Measurements from ENCODE around the gene LPCAT1. TPM values are rescaled to one million over a fixed set of nuclear protein-coding genes. Genes with fewer than 3 reads are reported as not detected.

The LPCAT1 gene
- total RNA-seq, 1 experiment from 2014 or later: 59.8 TPM

GRCh38 chr5:1443991-1444360 lies 79.8 kb downstream of the LPCAT1 start:
- Histone ChIP-seq H3K27me3 (ENCODE audit: control insufficient read depth, insufficient read depth, low read length) (peaks cover 8% of the 10 kb centered on the region), H3K36me3 (ENCODE audit: control insufficient read depth, insufficient read depth, low read length) (no peaks in the 10 kb centered on the region), H3K27ac (ENCODE audit: low read length) (no peak overlapping the region), H3K9me3 (ENCODE audit: control insufficient read depth, insufficient read depth, low read depth, low read length) (no peaks in the 10 kb centered on the region), H3K4me1 (ENCODE audit: control insufficient read depth, insufficient read depth, low read length) (no peaks in the 10 kb centered on the region), H3K4me3 (ENCODE audit: low read depth in 2 of 2, low read length in 2 of 2) (no peak overlapping the region)
- CTCF ChIA-PET: no interaction called here
- no TSS peak for BruUV-seq (replicated peaks)
- TF ChIP-seq POLR2AphosphoS5 (IDR thresholded peaks at IDR 0.05; ENCODE audit: low read depth, low read length) (no peak), CTCF (IDR thresholded peaks at IDR 0.05) (no peak), TCF7L2 (IDR thresholded peaks at IDR 0.05; ENCODE audit: low read depth, low read length) (no peak), REST (IDR thresholded peaks at IDR 0.05; ENCODE audit: insufficient read depth in 1 of 2, low read depth in 2 of 2, low read length in 1 of 2) (no peak), SIN3A (IDR thresholded peaks at IDR 0.05; ENCODE audit: borderline replicate concordance, insufficient read depth, low read depth, low read length) (no peak)
- DNase-seq (ENCODE audit: low read depth, low spot score): no peak
- POLR2A ChIA-PET: no interaction called here
- intact Hi-C loops (cut with micrococcal nuclease; ENCODE audit: unreplicated experiment): no loop called here
- ATAC-seq: no peak
- in situ Hi-C loops (cut with HindIII; ENCODE audit: low pct_unique_long_range_greater_than_20kb, low sequenced_read_pairs): no loop called here

GRCh38 chr5:1443171-1443570 lies 80.6 kb downstream of the LPCAT1 start:
- ATAC-seq: no peak
- in situ Hi-C loops (cut with HindIII; ENCODE audit: low pct_unique_long_range_greater_than_20kb, low sequenced_read_pairs) (no loop called here), intact Hi-C loops (cut with micrococcal nuclease; ENCODE audit: unreplicated experiment) (no loop called here)
- Histone ChIP-seq H3K27me3 (ENCODE audit: control insufficient read depth, insufficient read depth, low read length) (peaks cover 8% of the 10 kb centered on the region), H3K4me1 (ENCODE audit: control insufficient read depth, insufficient read depth, low read length) (no peaks in the 10 kb centered on the region), H3K9me3 (ENCODE audit: control insufficient read depth, insufficient read depth, low read depth, low read length) (no peaks in the 10 kb centered on the region), H3K4me3 (ENCODE audit: low read depth in 2 of 2, low read length in 2 of 2) (no peak overlapping the region), H3K27ac (ENCODE audit: low read length) (no peak overlapping the region), H3K36me3 (ENCODE audit: control insufficient read depth, insufficient read depth, low read length) (no peaks in the 10 kb centered on the region)
- ChIA-PET CTCF (no interaction called here), POLR2A (no interaction called here)
- no peak for DNase-seq (ENCODE audit: low read depth, low spot score)
- TF ChIP-seq TCF7L2 (IDR thresholded peaks at IDR 0.05; ENCODE audit: low read depth, low read length): no peak
- BruUV-seq (replicated peaks): no TSS peak

GRCh38 chr5:1442222-1443145 lies 81.3 kb downstream of the LPCAT1 start:
- ChIA-PET CTCF (no interaction called here), POLR2A (no interaction called here)
- Histone ChIP-seq H3K27me3 (ENCODE audit: control insufficient read depth, insufficient read depth, low read length) (peaks cover 8% of the 10 kb centered on the region), H3K36me3 (ENCODE audit: control insufficient read depth, insufficient read depth, low read length) (no peaks in the 10 kb centered on the region), H3K9me3 (ENCODE audit: control insufficient read depth, insufficient read depth, low read depth, low read length) (no peaks in the 10 kb centered on the region), H3K4me1 (ENCODE audit: control insufficient read depth, insufficient read depth, low read length) (peaks cover 2% of the 10 kb centered on the region; the same call in 1 of the 2 replicates), H3K27ac (ENCODE audit: low read length) (no peak overlapping the region), H3K4me3 (ENCODE audit: low read depth in 2 of 2, low read length in 2 of 2) (no peak overlapping the region)
- intact Hi-C loops (cut with micrococcal nuclease; ENCODE audit: unreplicated experiment) (no loop called here), in situ Hi-C loops (cut with HindIII; ENCODE audit: low pct_unique_long_range_greater_than_20kb, low sequenced_read_pairs) (no loop called here)
- TF ChIP-seq POLR2AphosphoS5 (IDR thresholded peaks at IDR 0.05; ENCODE audit: low read depth, low read length): no peak
- no peak for TF ChIP-seq SIN3A (IDR thresholded peaks at IDR 0.05; ENCODE audit: borderline replicate concordance, insufficient read depth, low read depth, low read length)
- no peak for TF ChIP-seq TCF7L2 (IDR thresholded peaks at IDR 0.05; ENCODE audit: low read depth, low read length)
- no peak for TF ChIP-seq CTCF (IDR thresholded peaks at IDR 0.05)
- TF ChIP-seq REST (IDR thresholded peaks at IDR 0.05; ENCODE audit: insufficient read depth in 1 of 2, low read depth in 2 of 2, low read length in 1 of 2): no peak
- ATAC-seq: no peak
- no TSS peak for BruUV-seq (replicated peaks)
- DNase-seq (ENCODE audit: low read depth, low spot score): no peak

All from Panc1 (cell line).